Neural progenitor cell (in vitro differentiated cells): Measurements from ENCODE around the gene GPR15LG. TPM values are rescaled to one million over a fixed set of nuclear protein-coding genes. Genes with fewer than 3 reads are reported as not detected.

Source experiments
- DNase-seq: peaks from one replicate; pipeline ENCODE4 v3.0.0-alpha.2; 2016; ENCODE audit warnings: low spot score
- H2AFZ ChIP-seq: fragments of 200-600 bp; sonication (generic); replicated peaks from 2 replicates; pipeline ENCODE4 v1.6.1; 2016; ENCODE audit warnings: antibody characterized with exemption
- H3F3A ChIP-seq: fragments of 200-600 bp; sonication (generic); 2 replicates; pipeline ENCODE4 v1.6.1; 2016; ENCODE audit warnings: antibody characterized with exemption, low read depth
- H3K27ac ChIP-seq: fragments of 200-600 bp; sonication (generic); 2 replicates; pipeline ENCODE4 v1.5.1; 2016; ENCODE audit warnings: mild to moderate bottlenecking
- H3K27me3 ChIP-seq: fragments of 200-600 bp; sonication (generic); 2 replicates; pipeline ENCODE4 v1.6.1; 2016; ENCODE audit warnings: mild to moderate bottlenecking, moderate library complexity
- H3K36me3 ChIP-seq: fragments of 200-600 bp; sonication (generic); 2 replicates; pipeline ENCODE4 v1.5.1; 2016
- H3K4me1 ChIP-seq: fragments of 200-600 bp; sonication (generic); 2 replicates; pipeline ENCODE4 v1.6.1; 2016; ENCODE audit warnings: mixed run types
- H3K4me2 ChIP-seq: fragments of 200-600 bp; sonication (generic); 2 replicates; pipeline ENCODE4 v1.6.1; 2016
- H3K4me3 ChIP-seq: fragments of 200-600 bp; sonication (generic); 2 replicates; pipeline ENCODE4 v1.5.1; 2016
- H3K79me2 ChIP-seq: fragments of 200-600 bp; sonication (generic); 2 replicates; pipeline ENCODE4 v1.6.1; 2016; ENCODE audit warnings: low read depth
- H3K9ac ChIP-seq: fragments of 200-600 bp; sonication (generic); 2 replicates; pipeline ENCODE4 v1.6.1; 2016
- H3K9me3 ChIP-seq: fragments of 200-600 bp; sonication (generic); 2 replicates; pipeline ENCODE4 v1.5.1; 2016; ENCODE audit warnings: low read depth
- H4K20me1 ChIP-seq: fragments of 200-600 bp; sonication (generic); 2 replicates; pipeline ENCODE4 v1.6.1; 2016; ENCODE audit warnings: low read depth
- H3K27ac Mint-ChIP-seq: 3 replicates; pipeline ENCODE4 v1.8.0; 2021; ENCODE audit warnings: mixed read lengths
- H3K27me3 Mint-ChIP-seq: 2 replicates; pipeline ENCODE4 v1.8.0; 2022; ENCODE audit warnings: low read depth, mild to moderate bottlenecking, inconsistent platforms, moderate library complexity, mixed read lengths; ENCODE audit not compliant: insufficient read depth
- H3K36me3 Mint-ChIP-seq: 3 replicates; pipeline ENCODE4 v1.8.0; 2021; ENCODE audit warnings: mixed read lengths
- H3K4me1 Mint-ChIP-seq: 3 replicates; pipeline ENCODE4 v1.8.0; 2021; ENCODE audit warnings: mixed read lengths
- H3K4me3 Mint-ChIP-seq: 3 replicates; pipeline ENCODE4 v1.8.0; 2021; ENCODE audit warnings: mild to moderate bottlenecking, moderate library complexity, mixed read lengths
- H3K9me3 Mint-ChIP-seq: 3 replicates; pipeline ENCODE4 v1.8.0; 2020; ENCODE audit warnings: mixed read lengths
- EZH2 ChIP-seq: fragments of 200-600 bp; sonication (generic); IDR thresholded peaks from 2 replicates; pipeline ENCODE4 v1.6.1; 2017; ENCODE audit warnings: antibody characterized with exemption, mild to moderate bottlenecking, moderate library complexity
- EZH2phosphoT487 ChIP-seq: fragments of 200-600 bp; sonication (generic); IDR thresholded peaks from 2 replicates; pipeline ENCODE4 v1.6.1; 2017; ENCODE audit warnings: antibody characterized with exemption
- total RNA-seq: library from RNA; depleted of rRNA; stranded (reverse); fragments of >200 nt; gene quantifications from 2 replicates; pipeline ENCODE4 v1.2.3, GENCODE V29; 2015; ENCODE audit warnings: low replicate concordance
- TF ChIP-seq, protein P1 (sequence below): fragments of 200-600 bp; sonication (generic); IDR thresholded peaks from 2 replicates; pipeline ENCODE4 v1.5.1; 2017; ENCODE audit warnings: antibody characterized with exemption, mild to moderate bottlenecking

Gene GPR15LG
- total RNA-seq, 1 donor from 2014 or later, result not detected

DNA sequence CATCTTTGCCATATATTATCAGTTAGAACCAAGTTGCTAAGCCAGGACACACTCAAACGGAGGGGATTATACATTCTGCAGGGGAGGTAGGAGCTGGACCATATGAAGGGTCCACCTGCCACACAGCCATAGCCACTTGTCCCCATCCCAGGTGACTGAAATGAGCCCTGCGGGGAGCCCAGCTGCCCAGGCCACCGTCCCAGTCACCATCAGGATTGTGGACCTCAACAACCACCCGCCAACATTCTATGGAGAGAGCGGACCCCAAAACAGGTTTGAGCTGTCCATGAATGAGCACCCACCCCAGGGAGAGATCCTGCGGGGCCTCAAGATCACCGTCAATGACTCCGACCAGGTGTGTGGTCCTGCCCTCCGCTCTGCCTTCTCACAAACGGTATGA, 34.4 kb downstream of the GPR15LG start:
- H3K9ac ChIP-seq, result no peak overlapping the region
- H3F3A ChIP-seq, result no peaks in the 10 kb centered on the region
- H3K79me2 ChIP-seq, result no peaks in the 10 kb centered on the region
- Mint-ChIP-seq H3K27ac (no peak overlapping the region), H3K4me1 (no peaks in the 10 kb centered on the region), H3K4me3 (no peak overlapping the region), H3K9me3 (no peaks in the 10 kb centered on the region), H3K27me3 (peaks cover 9% of the 10 kb centered on the region), H3K36me3 (no peaks in the 10 kb centered on the region)
- H3K36me3 ChIP-seq, result no peaks in the 10 kb centered on the region
- no peak overlapping the region for H2AFZ ChIP-seq
- H3K4me1 ChIP-seq, result no peaks in the 10 kb centered on the region
- H3K4me3 ChIP-seq, result no peak overlapping the region
- no peaks in the 10 kb centered on the region for H3K9me3 ChIP-seq
- no peaks in the 10 kb centered on the region for H3K27me3 ChIP-seq
- H4K20me1 ChIP-seq, result no peaks in the 10 kb centered on the region
- DNase-seq, result no peak
- no peak overlapping the region for H3K27ac ChIP-seq
- no peak for TF ChIP-seq EZH2phosphoT487
- TF ChIP-seq EZH2, result no peak
- TF ChIP-seq, protein P1, sequence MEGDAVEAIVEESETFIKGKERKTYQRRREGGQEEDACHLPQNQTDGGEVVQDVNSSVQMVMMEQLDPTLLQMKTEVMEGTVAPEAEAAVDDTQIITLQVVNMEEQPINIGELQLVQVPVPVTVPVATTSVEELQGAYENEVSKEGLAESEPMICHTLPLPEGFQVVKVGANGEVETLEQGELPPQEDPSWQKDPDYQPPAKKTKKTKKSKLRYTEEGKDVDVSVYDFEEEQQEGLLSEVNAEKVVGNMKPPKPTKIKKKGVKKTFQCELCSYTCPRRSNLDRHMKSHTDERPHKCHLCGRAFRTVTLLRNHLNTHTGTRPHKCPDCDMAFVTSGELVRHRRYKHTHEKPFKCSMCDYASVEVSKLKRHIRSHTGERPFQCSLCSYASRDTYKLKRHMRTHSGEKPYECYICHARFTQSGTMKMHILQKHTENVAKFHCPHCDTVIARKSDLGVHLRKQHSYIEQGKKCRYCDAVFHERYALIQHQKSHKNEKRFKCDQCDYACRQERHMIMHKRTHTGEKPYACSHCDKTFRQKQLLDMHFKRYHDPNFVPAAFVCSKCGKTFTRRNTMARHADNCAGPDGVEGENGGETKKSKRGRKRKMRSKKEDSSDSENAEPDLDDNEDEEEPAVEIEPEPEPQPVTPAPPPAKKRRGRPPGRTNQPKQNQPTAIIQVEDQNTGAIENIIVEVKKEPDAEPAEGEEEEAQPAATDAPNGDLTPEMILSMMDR, result no peak
- no peak overlapping the region for H3K4me2 ChIP-seq

DNA sequence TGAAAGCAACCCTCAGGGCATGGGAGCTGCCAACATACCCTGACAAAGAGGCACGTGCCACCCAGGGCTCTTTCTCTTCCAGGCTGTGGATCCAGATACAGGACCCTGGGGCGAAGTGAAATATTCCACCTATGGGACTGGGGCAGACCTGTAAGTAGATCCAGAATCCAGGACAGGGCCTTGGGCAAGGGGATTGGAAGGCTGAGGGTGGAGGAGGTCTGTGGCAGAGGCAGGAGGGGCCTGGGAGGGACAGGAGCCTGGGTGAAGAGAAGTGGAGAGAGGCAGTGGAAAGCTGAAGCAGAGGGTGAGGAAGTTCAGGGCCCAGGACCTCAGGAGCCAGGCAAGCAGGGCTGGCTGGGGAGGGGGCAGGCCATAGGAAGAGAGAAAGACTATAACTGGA, 38.0 kb downstream of the GPR15LG start:
- H3F3A ChIP-seq, result no peaks in the 10 kb centered on the region
- Mint-ChIP-seq H3K4me1 (no peaks in the 10 kb centered on the region), H3K27me3 (peaks cover 9% of the 10 kb centered on the region), H3K27ac (no peak overlapping the region), H3K4me3 (no peak overlapping the region), H3K9me3 (no peaks in the 10 kb centered on the region), H3K36me3 (no peaks in the 10 kb centered on the region)
- no peaks in the 10 kb centered on the region for H3K27me3 ChIP-seq
- H3K4me3 ChIP-seq, result no peak overlapping the region
- H3K4me2 ChIP-seq, result no peak overlapping the region
- TF ChIP-seq EZH2, result no peak
- TF ChIP-seq, protein P1, result no peak
- no peak for TF ChIP-seq EZH2phosphoT487
- no peak overlapping the region for H2AFZ ChIP-seq
- no peak overlapping the region for H3K9ac ChIP-seq
- no peaks in the 10 kb centered on the region for H4K20me1 ChIP-seq
- no peak overlapping the region for H3K27ac ChIP-seq
- no peak for DNase-seq
- no peaks in the 10 kb centered on the region for H3K36me3 ChIP-seq
- no peaks in the 10 kb centered on the region for H3K9me3 ChIP-seq
- H3K79me2 ChIP-seq, result no peaks in the 10 kb centered on the region
- H3K4me1 ChIP-seq, result no peaks in the 10 kb centered on the region

DNA sequence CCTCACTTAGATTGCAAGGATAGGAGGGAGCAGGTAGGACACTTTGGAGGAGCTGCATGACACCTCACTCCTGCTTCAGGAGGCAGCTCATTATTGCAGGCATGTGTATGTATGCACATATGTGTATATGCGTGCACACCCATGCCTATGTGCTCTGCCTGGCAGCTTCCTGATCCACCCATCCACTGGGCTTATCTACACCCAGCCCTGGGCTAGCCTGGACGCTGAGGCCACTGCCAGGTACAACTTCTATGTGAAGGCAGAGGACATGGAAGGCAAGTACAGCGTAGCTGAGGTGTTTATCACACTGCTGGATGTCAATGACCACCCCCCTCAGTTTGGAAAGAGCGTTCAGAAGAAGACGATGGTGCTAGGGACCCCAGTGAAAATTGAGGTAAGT, 38.4 kb downstream of the GPR15LG start:
- Histone ChIP-seq H3K27ac (no peak overlapping the region), H3K4me3 (no peak overlapping the region), H3F3A (no peaks in the 10 kb centered on the region), H3K27me3 (no peaks in the 10 kb centered on the region), H4K20me1 (no peaks in the 10 kb centered on the region), H3K9me3 (no peaks in the 10 kb centered on the region), H3K4me1 (no peaks in the 10 kb centered on the region), H3K4me2 (no peak overlapping the region), H3K9ac (no peak overlapping the region), H3K36me3 (no peaks in the 10 kb centered on the region), H2AFZ (no peak overlapping the region), H3K79me2 (no peaks in the 10 kb centered on the region)
- Mint-ChIP-seq H3K9me3 (no peaks in the 10 kb centered on the region), H3K36me3 (no peaks in the 10 kb centered on the region), H3K27me3 (peaks cover 9% of the 10 kb centered on the region), H3K4me3 (no peak overlapping the region), H3K4me1 (no peaks in the 10 kb centered on the region), H3K27ac (no peak overlapping the region)
- DNase-seq, result no peak
- TF ChIP-seq EZH2phosphoT487 (no peak), EZH2 (no peak)
- TF ChIP-seq, protein P1, result no peak
